LNCaP clone FGC (cell line): ENCODE measurements around the gene ZNF319.

Experiments used
- DNase-seq: peaks from one replicate; pipeline ENCODE4 v3.0.0-alpha.2; 2011; ENCODE audit warnings: low read depth
- H3K4me3 ChIP-seq: 2 replicates; pipeline ENCODE4 v1.5.1; 2011; ENCODE audit warnings: mild to moderate bottlenecking, low read depth, low read length, control low read depth
- CTCF ChIP-seq: IDR thresholded peaks from 2 replicates; pipeline ENCODE4 v1.5.1; 2012; ENCODE audit warnings: mild to moderate bottlenecking; ENCODE audit not compliant: control insufficient read depth, insufficient read depth; ENCODE audit errors: extremely low read depth

The ZNF319 gene

DNA sequence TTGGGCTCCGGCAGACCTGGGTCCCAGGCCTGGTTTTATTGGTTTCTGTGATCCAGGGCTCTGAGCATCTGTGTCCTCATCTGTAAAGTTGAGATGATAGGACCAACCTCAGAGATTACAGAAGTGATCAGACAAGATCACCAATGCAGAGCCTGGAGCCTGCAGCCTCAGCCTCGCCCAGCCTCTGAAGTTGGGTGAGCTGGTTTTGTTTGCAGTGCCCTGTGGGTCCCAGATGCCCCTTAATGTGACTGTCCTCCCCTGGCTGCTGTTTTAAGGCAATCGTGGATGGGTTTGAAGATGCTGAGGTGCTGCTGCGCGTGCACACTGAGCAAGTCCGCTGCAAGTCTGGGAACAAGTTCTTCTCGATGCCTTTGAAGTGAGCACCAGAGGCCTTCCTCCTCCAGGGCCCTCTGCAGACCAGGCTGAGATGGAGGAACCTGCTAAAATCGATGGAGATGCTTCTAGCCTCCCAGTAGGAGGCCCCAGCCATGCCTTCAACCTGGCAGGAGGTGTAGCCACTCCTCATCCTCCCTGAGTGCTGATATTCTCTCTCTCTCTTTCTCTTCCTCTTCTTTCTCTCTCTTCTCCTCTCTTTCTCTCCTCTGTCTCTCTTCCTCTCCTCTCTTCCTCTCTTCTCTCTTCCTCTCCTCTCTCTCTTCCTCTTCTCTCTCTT is 19.5 kb upstream of the ZNF319 start:
- TF ChIP-seq CTCF = no peak
- DNase-seq = no peak
- H3K4me3 ChIP-seq = no peak overlapping the region

DNA sequence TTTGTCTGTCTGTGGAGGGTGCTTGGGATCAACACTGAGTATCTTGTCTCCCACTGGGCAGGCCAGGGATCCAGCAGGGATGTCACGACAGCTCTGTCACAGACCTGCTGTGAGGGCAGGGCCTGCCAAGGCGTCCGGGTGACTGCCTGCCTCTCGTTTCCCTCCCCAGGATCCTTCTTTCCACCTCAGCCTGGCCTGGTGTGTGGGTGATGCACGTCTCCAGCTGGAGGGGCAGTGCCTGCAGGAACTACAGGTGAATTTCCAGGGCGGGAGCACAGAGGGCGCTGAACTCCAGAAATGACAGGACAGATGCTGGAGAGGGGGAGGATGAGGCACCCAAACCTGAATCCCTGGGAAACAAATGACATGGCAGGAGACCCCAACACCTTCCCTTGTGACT is 18.3 kb upstream of the ZNF319 start:
- H3K4me3 ChIP-seq = no peak overlapping the region
- no peak for DNase-seq
- TF ChIP-seq CTCF = no peak

- no peak for DNase-seq
- TF ChIP-seq CTCF = no peak
- H3K4me3 ChIP-seq = no peak overlapping the region
Observed at GRCh38 chr16:58016840-58017446, 16.5 kb upstream of the ZNF319 start.

DNA sequence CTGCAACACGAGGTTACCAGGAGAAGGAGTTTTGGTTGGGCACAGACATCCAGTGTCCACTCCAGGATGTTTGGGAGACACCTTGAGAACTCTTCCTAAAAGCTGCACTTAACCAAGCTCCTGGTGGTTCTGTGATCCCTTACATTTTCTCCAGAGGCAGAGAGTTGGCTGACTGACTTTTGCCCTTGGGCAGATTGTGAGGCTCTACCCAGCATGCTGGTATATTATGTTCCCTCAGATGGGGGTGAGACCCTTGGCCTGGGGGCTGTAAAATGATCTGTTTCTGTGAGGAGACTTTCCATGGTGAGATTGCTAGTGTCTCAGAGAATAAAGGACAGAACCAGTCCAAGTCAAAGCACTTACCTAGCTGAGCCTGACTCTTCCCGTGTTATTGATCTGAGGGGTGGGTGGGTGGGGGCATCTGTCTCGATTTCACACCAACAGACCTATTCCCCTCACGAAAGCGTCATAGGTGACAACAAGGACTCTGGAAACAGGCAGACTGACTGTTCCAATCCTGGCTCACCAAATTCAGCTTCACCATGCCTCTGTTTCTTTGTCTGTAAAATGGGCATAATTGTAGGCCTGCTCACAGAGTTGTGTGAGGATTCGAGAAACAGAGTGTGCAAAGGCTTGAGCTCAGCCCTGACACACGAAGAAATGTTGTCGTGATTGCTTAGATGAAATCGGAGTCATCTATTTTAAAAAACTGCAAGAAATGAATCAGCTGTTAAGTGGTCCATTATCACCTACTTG is 12.9 kb upstream of the ZNF319 start:
- no peak for TF ChIP-seq CTCF
- DNase-seq = no peak
- no peak overlapping the region for H3K4me3 ChIP-seq

DNA sequence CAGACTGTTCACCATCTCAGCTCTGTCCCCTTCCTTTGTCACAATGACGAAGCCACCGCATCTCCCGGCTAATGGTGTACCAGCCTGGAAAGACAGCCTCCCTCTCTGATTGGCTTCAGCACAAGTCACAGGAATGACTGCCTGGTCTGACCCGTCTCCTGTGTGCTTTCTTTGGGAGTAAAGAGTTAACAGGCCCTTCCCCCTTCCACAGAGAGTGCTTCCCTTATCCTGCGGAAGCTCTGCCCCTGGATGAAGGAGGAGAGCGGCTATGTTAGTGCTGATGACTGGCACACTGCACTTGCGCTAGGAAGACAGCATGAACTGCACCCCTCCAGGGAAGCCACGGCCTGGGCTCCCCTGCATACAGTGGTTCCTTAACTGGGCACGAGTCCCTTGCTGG is 12.0 kb upstream of the ZNF319 start:
- no peak for TF ChIP-seq CTCF
- no peak overlapping the region for H3K4me3 ChIP-seq
- no peak for DNase-seq

DNA sequence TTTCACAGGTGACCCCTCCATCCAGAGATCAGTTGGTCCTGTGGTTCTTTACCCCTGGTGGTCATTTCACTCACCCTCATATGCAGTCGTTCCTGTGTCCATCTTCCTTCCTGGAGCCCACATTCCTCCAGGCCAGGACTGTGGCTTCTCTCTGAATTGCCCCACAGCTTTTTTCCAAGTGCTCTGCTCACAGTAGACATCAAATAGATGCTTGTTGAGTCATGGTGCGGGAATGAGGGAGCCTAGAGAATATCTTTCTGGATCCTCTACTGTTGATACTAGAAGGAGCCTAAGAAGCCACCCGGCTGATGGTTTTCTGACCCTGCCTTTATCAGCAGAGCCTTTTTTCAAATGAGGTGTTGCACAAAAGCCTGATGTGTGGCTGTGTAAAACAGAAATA is 11.2 kb upstream of the ZNF319 start:
- no peak for TF ChIP-seq CTCF
- H3K4me3 ChIP-seq = no peak overlapping the region
- DNase-seq = no peak

DNA sequence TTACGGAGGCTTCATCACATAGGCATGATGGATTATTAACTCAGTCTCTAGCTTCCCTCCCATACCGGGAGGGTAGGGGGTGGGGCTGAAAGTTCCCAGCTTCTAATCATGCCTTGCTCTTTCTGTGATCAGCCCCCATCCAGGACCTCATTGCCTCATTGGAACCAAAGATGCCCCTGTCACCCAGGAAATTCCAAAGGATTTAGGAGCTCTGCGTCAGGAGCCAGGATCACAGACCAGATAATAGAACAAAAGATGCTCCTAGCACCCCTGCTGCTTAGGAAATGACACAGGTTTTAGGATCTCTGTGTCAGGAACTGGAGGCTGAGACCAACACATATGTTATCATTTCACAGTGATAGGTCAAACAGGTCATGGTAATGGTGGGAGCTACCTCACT is 10.4 kb upstream of the ZNF319 start:
- TF ChIP-seq CTCF = no peak
- H3K4me3 ChIP-seq = no peak overlapping the region
- no peak for DNase-seq
